Upper lobe of left lung (tissue), 6 donors: ENCODE results near the gene ANO1. TPM values are rescaled to one million over a fixed set of nuclear protein-coding genes. Genes with fewer than 3 reads are reported as not detected.

ENCODE experiments used
- ATAC-seq, 2 donors: fragments of 200-7000 bp; cut with Tn5 transposase; one replicate each; pipeline ENCODE4 v1.9.1; 2022; ENCODE audit warnings: mild to moderate bottlenecking in 2 of 2, moderate library complexity in 2 of 2; ENCODE audit not compliant: low FRiP score in 2 of 2
- DNase-seq, 2 donors: peaks; one replicate each; pipeline ENCODE4 v3.0.0-alpha.2; 2019 to 2020
- H3K27ac ChIP-seq, 4 donors: fragments of 200-600 bp; sonication (generic); one replicate each; pipeline ENCODE4 v1.5.1; 2016 to 2019
- H3K27me3 ChIP-seq, 4 donors: fragments of 200-600 bp; sonication (generic); one replicate each; pipeline ENCODE4 v1.5.1; 2017 to 2019
- H3K36me3 ChIP-seq, 4 donors: fragments of 200-600 bp; sonication (generic); one replicate each; pipeline ENCODE4 v1.5.1; 2016 to 2019
- H3K4me1 ChIP-seq, 4 donors: fragments of 200-600 bp; sonication (generic); one replicate each; pipeline ENCODE4 v1.5.1; 2018 to 2019
- H3K4me3 ChIP-seq, 4 donors: fragments of 200-600 bp; sonication (generic); one replicate each; pipeline ENCODE4 v1.5.1; 2017 to 2019; ENCODE audit warnings: mild to moderate bottlenecking in 2 of 4, moderate library complexity in 1 of 4
- H3K9me3 ChIP-seq, 4 donors: fragments of 200-600 bp; sonication (generic); one replicate each; pipeline ENCODE4 v1.5.1; 2018 to 2019
- EP300 ChIP-seq, 4 donors: sonication (generic); formaldehyde crosslinking; IDR thresholded peaks; one replicate each; pipeline ENCODE4 v1.5.1; 2017; ENCODE audit warnings: antibody characterized with exemption in 4 of 4, control low read depth in 2 of 4
- POLR2A ChIP-seq, 4 donors: fragments of 450-650 bp; IDR thresholded peaks; one replicate each; pipeline ENCODE4 v1.5.1; 2016 to 2017; ENCODE audit warnings: antibody characterized with exemption in 4 of 4, mild to moderate bottlenecking in 2 of 4
- POLR2AphosphoS5 ChIP-seq, 2 donors: sonication (generic); formaldehyde crosslinking; IDR thresholded peaks; one replicate each; pipeline ENCODE4 v1.5.1; 2017; ENCODE audit warnings: antibody characterized with exemption in 2 of 2
- WGBS, 2 donors: methylation state at CpG; one replicate each; pipeline ENCODE4 v1.1.5; 2017 to 2018; 5-methylcytosine and 5-hydroxymethylcytosine counted together
- total RNA-seq, 6 donors: library from RNA; depleted of rRNA in 4 of 6; stranded (reverse); fragments of >200 nt in 4 of 6; gene quantifications; one replicate each; pipeline versions ENCODE4 v1.1.0 to v1.2.1, GENCODE V29; 2016 to 2021
- TF ChIP-seq, protein P1 (sequence below), 6 experiments: fragments of 450-650 bp in 4 of 6; fragments of 200-600 bp in 2 of 6; sonication (generic) in 2 of 6; IDR thresholded peaks; one replicate each; pipeline ENCODE4 v1.5.1; 2016 to 2019; ENCODE audit warnings: antibody characterized with exemption in 6 of 6
- donor health status: DM: no; HTN: no; CAD: no; lungs with moderate emphysema.
- donor health status: DM: no; HTN: yes; CAD: no; lungs with severe emphysema.

The ANO1 gene
- total RNA-seq, 6 donors from 2014 or later = 4.8 to 13.2 (median 7.2) TPM

GRCh38 chr11:70206226-70206981 lies 128.3 kb downstream of the ANO1 start:
- no peak overlapping the region for H3K4me3 ChIP-seq
- H3K36me3 ChIP-seq = peaks cover 6 to 43% (median 34%) of the 10 kb centered on the region in 4 donors
- no peaks in the 10 kb centered on the region for H3K27me3 ChIP-seq
- H3K27ac ChIP-seq = no peak overlapping the region
- WGBS, 2 donors = 96 to 98% methylated on average over 17 to 21 of the region's 22 CpGs
- DNase-seq (no peak), ATAC-seq (no peak)
- H3K4me1 ChIP-seq = peaks cover 17 to 40% (median 22%) of the 10 kb centered on the region in 4 donors
- TF ChIP-seq EP300 (IDR thresholded peaks at IDR 0.05) (no peak), POLR2A (IDR thresholded peaks at IDR 0.05) (no peak)
- no peaks in the 10 kb centered on the region for H3K9me3 ChIP-seq

DNA sequence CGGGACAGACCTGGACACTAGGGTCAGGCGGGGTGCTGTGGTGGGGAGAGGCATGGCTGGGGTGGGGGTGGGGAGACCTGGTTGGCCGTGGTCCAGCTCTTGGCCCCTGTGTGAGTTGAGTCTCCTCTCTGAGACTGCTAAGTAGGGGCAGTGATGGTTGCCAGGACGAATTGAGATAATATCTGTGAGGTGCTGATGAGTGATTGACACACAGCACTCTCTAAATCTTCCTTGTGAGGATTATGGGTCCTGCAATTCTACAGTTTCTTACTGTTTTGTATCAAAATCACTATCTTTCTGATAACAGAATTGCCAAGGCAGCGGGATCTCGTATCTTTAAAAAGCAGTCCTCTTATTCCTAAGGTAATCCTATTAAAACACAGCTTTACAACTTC lies 128.9 kb downstream of the ANO1 start:
- no peaks in the 10 kb centered on the region for H3K27me3 ChIP-seq
- no peak for TF ChIP-seq POLR2A (IDR thresholded peaks at IDR 0.05)
- TF ChIP-seq, protein P1, sequence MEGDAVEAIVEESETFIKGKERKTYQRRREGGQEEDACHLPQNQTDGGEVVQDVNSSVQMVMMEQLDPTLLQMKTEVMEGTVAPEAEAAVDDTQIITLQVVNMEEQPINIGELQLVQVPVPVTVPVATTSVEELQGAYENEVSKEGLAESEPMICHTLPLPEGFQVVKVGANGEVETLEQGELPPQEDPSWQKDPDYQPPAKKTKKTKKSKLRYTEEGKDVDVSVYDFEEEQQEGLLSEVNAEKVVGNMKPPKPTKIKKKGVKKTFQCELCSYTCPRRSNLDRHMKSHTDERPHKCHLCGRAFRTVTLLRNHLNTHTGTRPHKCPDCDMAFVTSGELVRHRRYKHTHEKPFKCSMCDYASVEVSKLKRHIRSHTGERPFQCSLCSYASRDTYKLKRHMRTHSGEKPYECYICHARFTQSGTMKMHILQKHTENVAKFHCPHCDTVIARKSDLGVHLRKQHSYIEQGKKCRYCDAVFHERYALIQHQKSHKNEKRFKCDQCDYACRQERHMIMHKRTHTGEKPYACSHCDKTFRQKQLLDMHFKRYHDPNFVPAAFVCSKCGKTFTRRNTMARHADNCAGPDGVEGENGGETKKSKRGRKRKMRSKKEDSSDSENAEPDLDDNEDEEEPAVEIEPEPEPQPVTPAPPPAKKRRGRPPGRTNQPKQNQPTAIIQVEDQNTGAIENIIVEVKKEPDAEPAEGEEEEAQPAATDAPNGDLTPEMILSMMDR (IDR thresholded peaks at IDR 0.05) = no peak
- no peak for TF ChIP-seq EP300 (IDR thresholded peaks at IDR 0.05)
- TF ChIP-seq POLR2AphosphoS5 (IDR thresholded peaks at IDR 0.05) = no peak
- 75 to 84% methylated on average over 5 to 6 of the region's 6 CpGs for WGBS, 2 donors
- peaks cover 17 to 41% (median 23%) of the 10 kb centered on the region in 4 donors for H3K4me1 ChIP-seq
- no peak overlapping the region for H3K4me3 ChIP-seq
- no peak overlapping the region for H3K27ac ChIP-seq
- no peak for DNase-seq
- H3K36me3 ChIP-seq = peaks cover 6 to 43% (median 34%) of the 10 kb centered on the region in 4 donors
- no peak for ATAC-seq
- H3K9me3 ChIP-seq = no peaks in the 10 kb centered on the region

GRCh38 chr11:70207531-70208131 lies 129.5 kb downstream of the ANO1 start:
- 86 to 87% methylated on average over 15 of the region's 15 CpGs for WGBS, 2 donors
- Histone ChIP-seq H3K27ac (no peak overlapping the region), H3K4me1 (peaks cover 13 to 41% (median 19%) of the 10 kb centered on the region in 4 donors), H3K27me3 (no peaks in the 10 kb centered on the region), H3K9me3 (no peaks in the 10 kb centered on the region), H3K4me3 (no peak overlapping the region), H3K36me3 (peaks cover 6 to 43% (median 34%) of the 10 kb centered on the region in 4 donors)
- no peak for ATAC-seq
- TF ChIP-seq POLR2AphosphoS5 (IDR thresholded peaks at IDR 0.05) = no peak
- no peak for TF ChIP-seq EP300 (IDR thresholded peaks at IDR 0.05)
- TF ChIP-seq, protein P1 (IDR thresholded peaks at IDR 0.05) = no peak
- TF ChIP-seq POLR2A (IDR thresholded peaks at IDR 0.05) = no peak
- DNase-seq = no peak

- H3K4me3 ChIP-seq = no peak overlapping the region
- no peaks in the 10 kb centered on the region for H3K27me3 ChIP-seq
- no peak for TF ChIP-seq POLR2A (IDR thresholded peaks at IDR 0.05)
- no peak for TF ChIP-seq EP300 (IDR thresholded peaks at IDR 0.05)
- TF ChIP-seq, protein P1 (IDR thresholded peaks at IDR 0.05) = no peak
- TF ChIP-seq POLR2AphosphoS5 (IDR thresholded peaks at IDR 0.05) = no peak
- ATAC-seq (no peak), DNase-seq (no peak)
- H3K36me3 ChIP-seq = peaks cover 6 to 43% (median 34%) of the 10 kb centered on the region in 4 donors
- H3K4me1 ChIP-seq = peaks cover 10 to 33% (median 11%) of the 10 kb centered on the region in 4 donors
- no peaks in the 10 kb centered on the region for H3K9me3 ChIP-seq
- H3K27ac ChIP-seq = no peak overlapping the region
- 89 to 96% methylated on average over 6 of the region's 6 CpGs for WGBS, 2 donors
Measured at GRCh38 chr11:70209391-70209912, 131.3 kb downstream of the ANO1 start.

DNA sequence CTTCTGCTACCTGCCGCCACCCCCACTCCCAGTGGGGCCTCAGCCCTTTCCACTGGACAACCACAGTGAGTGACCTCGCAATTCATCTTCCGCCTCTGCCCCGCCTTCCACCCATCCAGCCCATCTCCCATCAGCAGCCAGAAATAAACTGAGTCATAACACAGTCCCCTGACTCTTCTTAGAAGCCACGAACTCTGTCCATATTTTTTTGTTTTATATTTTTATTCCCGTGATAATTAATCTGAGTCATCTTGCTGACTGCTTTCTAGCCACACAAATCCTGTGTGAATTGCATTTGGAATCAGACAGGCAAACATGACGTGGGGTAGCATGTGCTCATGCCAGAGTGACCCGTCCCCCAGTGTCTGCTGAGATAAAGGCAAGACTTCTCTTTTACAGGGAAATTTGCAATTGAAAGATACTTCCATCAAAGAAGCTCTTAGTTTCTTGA lies 132.0 kb downstream of the ANO1 start:
- no peak overlapping the region for H3K4me3 ChIP-seq
- TF ChIP-seq POLR2A (IDR thresholded peaks at IDR 0.05) (no peak), POLR2AphosphoS5 (IDR thresholded peaks at IDR 0.05) (no peak), EP300 (IDR thresholded peaks at IDR 0.05) (no peak)
- TF ChIP-seq, protein P1 (IDR thresholded peaks at IDR 0.05) = no peak
- peaks cover 6 to 42% (median 34%) of the 10 kb centered on the region in 4 donors for H3K36me3 ChIP-seq
- peaks cover 4 to 27% (median 5%) of the 10 kb centered on the region in 4 donors for H3K4me1 ChIP-seq
- H3K27ac ChIP-seq = no peak overlapping the region
- H3K9me3 ChIP-seq = no peaks in the 10 kb centered on the region
- ATAC-seq (peak in 1 of 2 donors; percentile 87), DNase-seq (no peak)
- 90 to 91% methylated on average over 8 of the region's 8 CpGs for WGBS, 2 donors
- H3K27me3 ChIP-seq = no peaks in the 10 kb centered on the region
